Measurements from ENCODE around the gene NAV2. TPM values are rescaled to one million over a fixed set of nuclear protein-coding genes. Genes with fewer than 3 reads are reported as not detected.

The NAV2 gene
- total RNA-seq, 1 experiment from 2014 or later: 23.3 TPM

DNA sequence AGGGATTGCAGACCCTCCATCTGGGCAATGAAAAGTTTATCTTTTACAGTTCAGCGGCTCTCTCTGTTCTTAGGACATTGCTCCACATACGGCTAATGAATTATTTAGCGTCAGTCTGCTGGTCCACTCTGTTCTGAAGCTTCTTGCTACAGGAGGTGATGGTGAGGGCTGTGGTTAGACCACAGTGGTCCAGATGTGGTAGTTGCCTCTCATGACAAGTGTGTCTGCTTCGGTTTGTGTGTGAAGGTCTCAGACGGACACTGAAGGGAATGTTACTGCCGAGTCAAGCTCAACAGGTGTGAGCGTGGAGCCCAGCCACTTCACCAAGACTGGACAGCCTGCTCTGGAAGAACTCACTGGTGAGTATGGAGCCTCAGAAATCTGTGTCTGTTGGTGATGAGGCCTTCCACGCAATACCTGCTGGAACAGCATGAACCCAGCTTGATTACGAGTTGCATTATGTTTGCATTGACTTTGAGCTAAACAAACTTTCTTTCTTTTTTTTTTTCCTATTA is 226.8 kb downstream of the NAV2 start:
- BruUV-seq (replicated peaks): no TSS peak
- Histone ChIP-seq H3K27me3 (ENCODE audit: insufficient read depth, low read depth) (no peaks in the 10 kb centered on the region), H3F3A (ENCODE audit: insufficient read depth, low read depth) (peaks cover 5% of the 10 kb centered on the region; the same call in 1 of the 2 replicates), H3K9me3 (ENCODE audit: insufficient read depth, low read depth) (no peaks in the 10 kb centered on the region), H4K20me1 (ENCODE audit: insufficient read depth) (no peaks in the 10 kb centered on the region), H3K79me2 (ENCODE audit: low read depth) (no peaks in the 10 kb centered on the region), H3K4me3 (no peak overlapping the region), H3K9me2 (ENCODE audit: insufficient read depth) (no peaks in the 10 kb centered on the region), H3K4me1 (replicated peaks; ENCODE audit: insufficient read depth) (peaks cover 29% of the 10 kb centered on the region), H3K4me2 (0 out of 2 replicates have a peak overlapping the region, but pooled peaks have one; percentile 2), H2AFZ (no peak overlapping the region), H3K36me3 (ENCODE audit: low read depth) (no peaks in the 10 kb centered on the region), H3K27ac (peak overlapping the region; percentile 30; the same call in 1 of the 2 replicates)
- ChIA-PET POLR2A (ENCODE audit: unreplicated experiment) (no interaction called here), CTCF (interaction anchor here (0.7 kb wide), 1 partner anchor 197 kb away, joined by 3 read pairs; no protein-coding TSS in a partner anchor)
- intact Hi-C loops (cut with micrococcal nuclease; ENCODE audit: unreplicated experiment): loop anchor here (5.0 kb wide), 1 partner anchor 193 kb away; no protein-coding TSS in a partner anchor
- no peak for DNase-seq
- TF ChIP-seq EZH2 (IDR thresholded peaks at IDR 0.05; ENCODE audit: low read depth): no peak
- TF ChIP-seq, protein P1, sequence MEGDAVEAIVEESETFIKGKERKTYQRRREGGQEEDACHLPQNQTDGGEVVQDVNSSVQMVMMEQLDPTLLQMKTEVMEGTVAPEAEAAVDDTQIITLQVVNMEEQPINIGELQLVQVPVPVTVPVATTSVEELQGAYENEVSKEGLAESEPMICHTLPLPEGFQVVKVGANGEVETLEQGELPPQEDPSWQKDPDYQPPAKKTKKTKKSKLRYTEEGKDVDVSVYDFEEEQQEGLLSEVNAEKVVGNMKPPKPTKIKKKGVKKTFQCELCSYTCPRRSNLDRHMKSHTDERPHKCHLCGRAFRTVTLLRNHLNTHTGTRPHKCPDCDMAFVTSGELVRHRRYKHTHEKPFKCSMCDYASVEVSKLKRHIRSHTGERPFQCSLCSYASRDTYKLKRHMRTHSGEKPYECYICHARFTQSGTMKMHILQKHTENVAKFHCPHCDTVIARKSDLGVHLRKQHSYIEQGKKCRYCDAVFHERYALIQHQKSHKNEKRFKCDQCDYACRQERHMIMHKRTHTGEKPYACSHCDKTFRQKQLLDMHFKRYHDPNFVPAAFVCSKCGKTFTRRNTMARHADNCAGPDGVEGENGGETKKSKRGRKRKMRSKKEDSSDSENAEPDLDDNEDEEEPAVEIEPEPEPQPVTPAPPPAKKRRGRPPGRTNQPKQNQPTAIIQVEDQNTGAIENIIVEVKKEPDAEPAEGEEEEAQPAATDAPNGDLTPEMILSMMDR (conservative IDR thresholded peaks at IDR 0.05): no peak

DNA sequence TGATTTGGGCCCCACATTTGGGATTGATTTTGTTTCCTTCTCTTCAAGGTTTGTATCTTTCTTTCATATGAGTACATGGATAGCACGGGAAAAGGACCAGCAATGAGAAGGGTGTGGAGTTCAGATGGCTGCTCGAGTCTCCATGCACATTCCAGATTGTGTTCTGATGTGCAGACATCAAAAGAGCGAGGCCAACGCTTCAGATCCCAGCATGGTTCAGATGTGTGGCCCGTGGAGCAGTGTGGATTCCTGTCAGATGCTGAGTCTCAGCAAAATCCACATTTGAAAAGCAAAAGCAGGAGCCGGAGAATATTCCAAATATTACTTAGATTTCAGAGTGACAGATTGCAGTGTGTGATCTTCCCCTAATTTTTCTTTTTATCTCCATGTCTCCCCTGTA is 228.2 kb downstream of the NAV2 start:
- POLR2A ChIA-PET (ENCODE audit: unreplicated experiment): no interaction called here
- TF ChIP-seq, protein P1 (conservative IDR thresholded peaks at IDR 0.05): no peak
- no peak for TF ChIP-seq EZH2 (IDR thresholded peaks at IDR 0.05; ENCODE audit: low read depth)
- intact Hi-C loops (cut with micrococcal nuclease; ENCODE audit: unreplicated experiment): no loop called here
- no peaks in the 10 kb centered on the region for H3K9me3 ChIP-seq (ENCODE audit: insufficient read depth, low read depth)
- DNase-seq: no peak
- H3K9me2 ChIP-seq (ENCODE audit: insufficient read depth): no peaks in the 10 kb centered on the region
- H3F3A ChIP-seq (ENCODE audit: insufficient read depth, low read depth): peaks cover 5% of the 10 kb centered on the region; the same call in 1 of the 2 replicates
- H3K79me2 ChIP-seq (ENCODE audit: low read depth): no peaks in the 10 kb centered on the region
- H3K27me3 ChIP-seq (ENCODE audit: insufficient read depth, low read depth): no peaks in the 10 kb centered on the region
- H4K20me1 ChIP-seq (ENCODE audit: insufficient read depth): no peaks in the 10 kb centered on the region
- no peaks in the 10 kb centered on the region for H3K36me3 ChIP-seq (ENCODE audit: low read depth)
- H3K4me1 ChIP-seq (replicated peaks; ENCODE audit: insufficient read depth): peaks cover 21% of the 10 kb centered on the region
- H3K4me3 ChIP-seq: no peak overlapping the region
- H3K27ac ChIP-seq: no peak overlapping the region
- no peak overlapping the region for H3K4me2 ChIP-seq
- CTCF ChIA-PET: no interaction called here
- BruUV-seq (replicated peaks): no TSS peak
- H2AFZ ChIP-seq: no peak overlapping the region

DNA sequence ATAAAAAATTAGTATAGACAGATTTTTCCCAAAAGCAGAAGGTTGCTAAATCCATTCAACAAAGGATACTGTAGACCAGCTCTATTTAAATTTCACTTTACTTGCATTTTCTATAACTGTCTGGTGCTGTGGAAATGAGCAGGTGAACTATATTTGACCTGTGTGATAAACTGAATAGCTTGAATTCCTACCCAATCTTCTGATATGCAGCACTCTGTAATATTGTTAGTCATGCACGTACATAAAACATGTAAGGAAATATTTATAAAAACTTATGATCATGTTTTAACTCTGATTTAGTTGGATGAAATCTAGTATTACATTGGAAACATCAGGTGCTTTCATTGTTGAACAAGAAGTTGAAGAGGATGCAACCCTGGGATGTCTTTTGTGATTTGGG is 234.0 kb downstream of the NAV2 start:
- ChIA-PET CTCF (interaction anchor here (1.0 kb wide), 1 partner anchor 11 kb away, joined by 11 read pairs; no protein-coding TSS in a partner anchor), POLR2A (ENCODE audit: unreplicated experiment) (no interaction called here)
- Histone ChIP-seq H3K27ac (no peak overlapping the region), H3K4me2 (no peak overlapping the region), H4K20me1 (ENCODE audit: insufficient read depth) (no peaks in the 10 kb centered on the region), H3K27me3 (ENCODE audit: insufficient read depth, low read depth) (no peaks in the 10 kb centered on the region), H3F3A (ENCODE audit: insufficient read depth, low read depth) (no peaks in the 10 kb centered on the region; the same call in 1 of the 2 replicates), H3K9me3 (ENCODE audit: insufficient read depth, low read depth) (no peaks in the 10 kb centered on the region), H3K4me3 (no peak overlapping the region), H3K9me2 (ENCODE audit: insufficient read depth) (no peaks in the 10 kb centered on the region), H3K79me2 (ENCODE audit: low read depth) (no peaks in the 10 kb centered on the region), H3K36me3 (ENCODE audit: low read depth) (no peaks in the 10 kb centered on the region), H2AFZ (no peak overlapping the region), H3K4me1 (replicated peaks; ENCODE audit: insufficient read depth) (peaks cover 1% of the 10 kb centered on the region; the same call in 1 of the 2 replicates)
- no peak for DNase-seq
- TF ChIP-seq, protein P1 (conservative IDR thresholded peaks at IDR 0.05): no peak
- TF ChIP-seq EZH2 (IDR thresholded peaks at IDR 0.05; ENCODE audit: low read depth): no peak
- no TSS peak for BruUV-seq (replicated peaks)
- intact Hi-C loops (cut with micrococcal nuclease; ENCODE audit: unreplicated experiment): no loop called here

Measured in PC-9 (cell line).